Kidney (tissue), 14 donors: ENCODE data around the gene ASTN2. TPM values are rescaled to one million over a fixed set of nuclear protein-coding genes. Genes with fewer than 3 reads are reported as not detected.

Source experiments
- DNase-seq, 5 donors: peaks; one replicate each; pipeline ENCODE4 v3.0.0-alpha.2; 2013 to 2020
- FAIRE-seq: peaks from 2 replicates; lab custom pipeline; 2012; peaks lifted over from hg19 to GRCh38; lab: Jason Lieb, UNC
- H3K27ac ChIP-seq, 2 donors: one replicate each; pipeline ENCODE4 v1.7.0; 2013; ENCODE audit warnings: low read depth in 2 of 2, low read length in 2 of 2, inconsistent platforms in 1 of 2
- H3K27me3 ChIP-seq: one replicate; pipeline ENCODE4 v1.7.1; 2013; ENCODE audit warnings: low read length, inconsistent platforms; ENCODE audit not compliant: control insufficient read depth, insufficient read depth
- H3K36me3 ChIP-seq, 3 donors: one replicate each; pipeline versions ENCODE4 v1.7.0 to v1.7.1; 2013; ENCODE audit warnings: low read length in 3 of 3, control low read depth in 1 of 3, inconsistent platforms in 1 of 3; ENCODE audit not compliant: insufficient read depth in 3 of 3, control insufficient read depth in 2 of 3
- H3K4me1 ChIP-seq, 3 donors: one replicate each; pipeline versions ENCODE4 v1.7.0 to v1.7.1; 2013; ENCODE audit warnings: low read length in 3 of 3, inconsistent platforms in 1 of 3, low read depth in 1 of 3; ENCODE audit not compliant: control insufficient read depth in 2 of 3, insufficient read depth in 2 of 3
- H3K4me3 ChIP-seq, 3 donors: one replicate each; pipeline versions ENCODE4 v1.7.0 to v1.8.1; 2013; ENCODE audit warnings: low read length in 3 of 3, control low read depth in 1 of 3, inconsistent platforms in 1 of 3
- H3K9ac ChIP-seq, 3 donors: one replicate each; pipeline versions ENCODE4 v1.7.0 to v1.7.1; 2013; ENCODE audit warnings: low read length in 3 of 3, control low read depth in 1 of 3, inconsistent platforms in 1 of 3
- H3K9me3 ChIP-seq, 3 donors: one replicate each; pipeline versions ENCODE4 v1.7.0 to v1.7.1; 2013; ENCODE audit warnings: low read length in 3 of 3, control low read depth in 1 of 3, inconsistent platforms in 1 of 3; ENCODE audit not compliant: control insufficient read depth in 2 of 3, insufficient read depth in 1 of 3
- intact Hi-C: fragments of 100-400 bp; cut with DNase I; formaldehyde crosslinking; loops from one replicate; pipeline ENCODE4 v1.11.1; 2022
- polyA plus RNA-seq: library from polyadenylated mRNA; stranded (reverse); fragments of 350-450 nt; fragmentation: Illumina TruSeq; extraction: RNeasy Lipid Tissue Mini Kit (QIAGEN cat#74804); gene quantifications from one replicate; pipeline ENCODE4 v1.2.3, GENCODE V29; 2014; ENCODE audit warnings: low read depth, low replicate concordance; ENCODE audit not compliant: insufficient read depth
- total RNA-seq: library from RNA; stranded (reverse); fragmentation: NEBNext Ultra II Directional; extraction: Animal tissue kit (Norgen Biotek cat#: 25700); gene quantifications from one replicate; pipeline ENCODE4 v1.2.1, GENCODE V29; 2021
- TF ChIP-seq, protein P1 (sequence below): IDR thresholded peaks from 3 replicates; pipeline ENCODE4 v1.5.1; 2012; ENCODE audit warnings: mild to moderate bottlenecking, moderate library complexity, borderline replicate concordance; ENCODE audit not compliant: insufficient read depth; ENCODE audit errors: extremely low read depth
- donor health status: control.
- donor health status: control.
- donor health status: control.
- donor health status: control.
- donor health status: control.
- donor health status: DM: yes; HTN: yes; CAD: no.
- donor health status: Normal renal cell carcinoma (clear cell type).

Gene ASTN2
- total and polyA plus RNA-seq, 2 donors from 2014 or later, result 7.6 to 11.5 TPM

DNA sequence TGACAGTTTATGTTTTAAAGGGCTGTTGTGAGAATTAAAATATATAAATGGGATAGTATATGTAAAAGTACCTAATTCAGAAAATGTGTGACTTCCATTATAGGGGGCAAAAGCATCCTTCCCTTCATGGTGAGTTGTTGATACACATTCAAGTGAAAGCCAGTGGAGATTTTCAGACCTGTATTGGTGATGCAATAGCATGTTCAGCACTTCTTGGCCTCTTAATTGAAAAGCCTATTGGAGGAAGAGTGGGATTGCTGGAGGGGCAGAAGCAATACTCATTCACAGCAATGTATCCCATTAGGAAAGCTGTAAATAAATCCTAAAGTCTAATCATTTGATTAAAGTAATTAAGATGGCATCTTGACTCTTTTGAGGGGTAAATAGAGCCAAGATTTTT lies 710.4 kb downstream of the ASTN2 start:
- Histone ChIP-seq H3K36me3 (peaks cover 3 to 12% (median 6%) of the 10 kb centered on the region in 3 donors), H3K27ac (no peak overlapping the region), H3K9ac (no peak overlapping the region), H3K27me3 (no peaks in the 10 kb centered on the region), H3K4me1 (no peaks in the 10 kb centered on the region), H3K9me3 (no peaks in the 10 kb centered on the region), H3K4me3 (no peak overlapping the region)
- DNase-seq (no peak), FAIRE-seq (no peak)
- TF ChIP-seq, protein P1, sequence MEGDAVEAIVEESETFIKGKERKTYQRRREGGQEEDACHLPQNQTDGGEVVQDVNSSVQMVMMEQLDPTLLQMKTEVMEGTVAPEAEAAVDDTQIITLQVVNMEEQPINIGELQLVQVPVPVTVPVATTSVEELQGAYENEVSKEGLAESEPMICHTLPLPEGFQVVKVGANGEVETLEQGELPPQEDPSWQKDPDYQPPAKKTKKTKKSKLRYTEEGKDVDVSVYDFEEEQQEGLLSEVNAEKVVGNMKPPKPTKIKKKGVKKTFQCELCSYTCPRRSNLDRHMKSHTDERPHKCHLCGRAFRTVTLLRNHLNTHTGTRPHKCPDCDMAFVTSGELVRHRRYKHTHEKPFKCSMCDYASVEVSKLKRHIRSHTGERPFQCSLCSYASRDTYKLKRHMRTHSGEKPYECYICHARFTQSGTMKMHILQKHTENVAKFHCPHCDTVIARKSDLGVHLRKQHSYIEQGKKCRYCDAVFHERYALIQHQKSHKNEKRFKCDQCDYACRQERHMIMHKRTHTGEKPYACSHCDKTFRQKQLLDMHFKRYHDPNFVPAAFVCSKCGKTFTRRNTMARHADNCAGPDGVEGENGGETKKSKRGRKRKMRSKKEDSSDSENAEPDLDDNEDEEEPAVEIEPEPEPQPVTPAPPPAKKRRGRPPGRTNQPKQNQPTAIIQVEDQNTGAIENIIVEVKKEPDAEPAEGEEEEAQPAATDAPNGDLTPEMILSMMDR, result no peak
- intact Hi-C loops, result no loop called here

DNA sequence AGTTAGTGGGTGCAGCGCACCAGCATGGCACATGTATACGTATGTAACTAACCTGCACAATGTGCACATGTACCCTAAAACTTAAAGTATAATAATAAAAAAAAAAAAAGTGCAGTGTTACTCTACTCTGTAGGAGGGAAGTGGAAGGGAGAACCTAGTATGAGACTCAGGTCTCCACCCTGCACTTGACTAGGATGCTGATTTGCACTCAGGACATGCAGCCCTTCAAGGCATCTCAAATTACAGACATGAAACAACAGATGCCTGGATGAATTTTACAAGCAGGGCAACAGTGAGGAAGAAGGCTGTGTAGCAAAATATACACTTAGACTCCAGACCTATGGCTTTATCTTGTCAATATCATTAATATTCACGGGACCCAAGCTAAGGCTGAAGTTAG lies 711.2 kb downstream of the ASTN2 start:
- no peaks in the 10 kb centered on the region for H3K27me3 ChIP-seq
- H3K9ac ChIP-seq, result no peak overlapping the region
- intact Hi-C loops, result no loop called here
- DNase-seq (no peak), FAIRE-seq (no peak)
- TF ChIP-seq, protein P1, result no peak
- H3K4me3 ChIP-seq, result no peak overlapping the region
- no peaks in the 10 kb centered on the region for H3K9me3 ChIP-seq
- peaks cover 5 to 18% (median 14%) of the 10 kb centered on the region in 3 donors for H3K36me3 ChIP-seq
- no peak overlapping the region for H3K27ac ChIP-seq
- no peaks in the 10 kb centered on the region for H3K4me1 ChIP-seq

DNA sequence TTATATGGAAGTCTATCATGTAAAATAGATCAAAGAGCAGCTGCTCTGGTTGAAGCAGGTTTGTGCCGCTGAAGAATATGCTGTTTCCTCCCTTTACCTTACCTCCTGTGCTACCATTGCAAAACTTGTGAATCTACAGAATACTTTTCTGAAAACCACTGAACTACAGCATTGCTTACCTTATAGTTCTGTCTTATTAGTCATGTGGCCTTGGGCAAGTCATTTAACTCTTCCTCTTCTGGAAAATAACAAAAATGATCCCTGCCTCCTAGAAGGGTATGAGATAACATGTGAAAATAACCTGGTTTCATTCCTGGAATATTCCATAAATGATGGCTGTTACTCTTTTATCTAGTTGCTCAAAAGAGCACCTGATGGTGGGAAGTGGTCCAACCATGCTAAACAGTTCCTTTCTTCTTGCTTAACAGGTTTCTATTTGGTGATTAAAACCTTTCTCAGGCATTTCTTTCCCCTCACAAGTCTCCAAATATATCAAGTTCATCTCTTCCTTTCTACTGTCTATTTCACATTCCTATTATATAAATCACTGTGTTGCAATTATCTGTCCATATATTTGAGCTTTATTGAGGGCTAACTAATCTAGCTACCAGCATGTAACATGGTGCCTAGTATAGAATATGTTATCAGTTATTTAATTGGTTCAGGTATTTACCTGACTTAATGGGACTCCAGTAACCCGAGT lies 712.8 kb downstream of the ASTN2 start:
- peaks cover 7 to 25% (median 24%) of the 10 kb centered on the region in 3 donors for H3K36me3 ChIP-seq
- H3K27me3 ChIP-seq, result no peaks in the 10 kb centered on the region
- no peak for DNase-seq
- no peaks in the 10 kb centered on the region for H3K4me1 ChIP-seq
- TF ChIP-seq, protein P1, result no peak
- no peak overlapping the region for H3K9ac ChIP-seq
- FAIRE-seq, result no peak
- H3K9me3 ChIP-seq, result no peaks in the 10 kb centered on the region
- no peak overlapping the region for H3K27ac ChIP-seq
- intact Hi-C loops, result no loop called here
- H3K4me3 ChIP-seq, result no peak overlapping the region
